Measurements from ENCODE around the gene CCDC188. TPM values are rescaled to one million over a fixed set of nuclear protein-coding genes. Genes with fewer than 3 reads are reported as not detected.

The CCDC188 gene
- total RNA-seq, 2 experiments from 2014 or later = not detected

- H3K79me2 ChIP-seq (ENCODE audit: insufficient read depth, low read depth, low read length) = no peaks in the 10 kb centered on the region
- no peaks in the 10 kb centered on the region for H3K4me1 ChIP-seq (ENCODE audit: insufficient read depth, low read length, poor library complexity, severe bottlenecking)
- no peak overlapping the region for H3K27ac ChIP-seq (ENCODE audit: low read depth, low read length, poor library complexity, severe bottlenecking)
- TF ChIP-seq CTCF (conservative IDR thresholded peaks at IDR 0.05; ENCODE audit: low read length) (no peak), EZH2phosphoT487 (IDR thresholded peaks at IDR 0.05; ENCODE audit: borderline replicate concordance, low read depth, low read length) (no peak)
- no peak overlapping the region for H3K4me3 ChIP-seq (ENCODE audit: low read depth, low read length, poor library complexity, severe bottlenecking)
- intact Hi-C loops (cut with micrococcal nuclease; ENCODE audit: unreplicated experiment) = no loop called here
- no peak for DNase-seq (ENCODE audit: low spot score)
- H4K20me1 ChIP-seq (ENCODE audit: insufficient read depth, low read length) = no peaks in the 10 kb centered on the region
- no peak overlapping the region for H3K4me2 ChIP-seq (ENCODE audit: low read length)
- H3K36me3 ChIP-seq (ENCODE audit: insufficient read depth, low read length) = no peaks in the 10 kb centered on the region
- H3K9me2 ChIP-seq (ENCODE audit: insufficient read depth, low read length) = no peaks in the 10 kb centered on the region
- no TSS peak for BruUV-seq (replicated peaks)
- ChIA-PET CTCF (ENCODE audit: unreplicated experiment) (no interaction called here), POLR2A (no interaction called here)
- H2AFZ ChIP-seq (ENCODE audit: low read length) = no peak overlapping the region
- no peaks in the 10 kb centered on the region for H3K9me3 ChIP-seq (ENCODE audit: low read length)
Measured at GRCh38 chr22:20183823-20184222, 33.0 kb upstream of the CCDC188 start.

DNA sequence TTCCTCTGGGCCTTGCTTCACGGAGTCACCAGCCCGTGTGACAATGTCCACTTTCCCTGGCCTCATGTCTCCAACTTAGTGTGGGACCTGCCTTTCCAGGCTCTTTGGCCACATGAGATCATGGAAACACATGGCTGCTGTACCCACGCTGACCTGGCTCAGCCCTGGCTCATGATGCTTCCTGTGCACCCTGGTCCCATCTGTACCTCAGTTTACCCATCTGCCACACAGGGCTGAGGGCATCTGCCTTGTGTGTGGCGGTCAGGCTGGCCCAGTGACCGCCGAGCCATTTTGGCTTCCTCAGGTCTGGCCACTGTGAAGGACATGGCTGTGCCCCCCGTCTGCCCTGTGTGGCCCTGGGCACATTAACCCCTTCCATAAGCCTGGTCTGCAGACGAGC, 32.2 kb upstream of the CCDC188 start:
- CTCF ChIA-PET (ENCODE audit: unreplicated experiment) = no interaction called here
- H4K20me1 ChIP-seq (ENCODE audit: insufficient read depth, low read length) = no peaks in the 10 kb centered on the region
- H3K27ac ChIP-seq (ENCODE audit: low read depth, low read length, poor library complexity, severe bottlenecking) = no peak overlapping the region
- no peaks in the 10 kb centered on the region for H3K36me3 ChIP-seq (ENCODE audit: insufficient read depth, low read length)
- no peak for DNase-seq (ENCODE audit: low spot score)
- H3K4me3 ChIP-seq (ENCODE audit: low read depth, low read length, poor library complexity, severe bottlenecking) = no peak overlapping the region
- no peaks in the 10 kb centered on the region for H3K9me3 ChIP-seq (ENCODE audit: low read length)
- H3K4me1 ChIP-seq (ENCODE audit: insufficient read depth, low read length, poor library complexity, severe bottlenecking) = no peaks in the 10 kb centered on the region
- no peaks in the 10 kb centered on the region for H3K9me2 ChIP-seq (ENCODE audit: insufficient read depth, low read length)
- TF ChIP-seq CTCF (conservative IDR thresholded peaks at IDR 0.05; ENCODE audit: low read length) (no peak), EZH2phosphoT487 (IDR thresholded peaks at IDR 0.05; ENCODE audit: borderline replicate concordance, low read depth, low read length) (no peak)
- no TSS peak for BruUV-seq (replicated peaks)
- H3K4me2 ChIP-seq (ENCODE audit: low read length) = no peak overlapping the region
- POLR2A ChIA-PET = no interaction called here
- H3K79me2 ChIP-seq (ENCODE audit: insufficient read depth, low read depth, low read length) = no peaks in the 10 kb centered on the region
- intact Hi-C loops (cut with micrococcal nuclease; ENCODE audit: unreplicated experiment) = no loop called here
- H2AFZ ChIP-seq (ENCODE audit: low read length) = no peak overlapping the region

- H4K20me1 ChIP-seq (ENCODE audit: insufficient read depth, low read length) = no peaks in the 10 kb centered on the region
- no peaks in the 10 kb centered on the region for H3K79me2 ChIP-seq (ENCODE audit: insufficient read depth, low read depth, low read length)
- no peaks in the 10 kb centered on the region for H3K9me3 ChIP-seq (ENCODE audit: low read length)
- ChIA-PET CTCF (ENCODE audit: unreplicated experiment) (no interaction called here), POLR2A (no interaction called here)
- TF ChIP-seq CTCF (conservative IDR thresholded peaks at IDR 0.05; ENCODE audit: low read length) (no peak), EZH2phosphoT487 (IDR thresholded peaks at IDR 0.05; ENCODE audit: borderline replicate concordance, low read depth, low read length) (no peak)
- BruUV-seq (replicated peaks) = no TSS peak
- no peak overlapping the region for H3K27ac ChIP-seq (ENCODE audit: low read depth, low read length, poor library complexity, severe bottlenecking)
- no peak overlapping the region for H3K4me3 ChIP-seq (ENCODE audit: low read depth, low read length, poor library complexity, severe bottlenecking)
- no peaks in the 10 kb centered on the region for H3K4me1 ChIP-seq (ENCODE audit: insufficient read depth, low read length, poor library complexity, severe bottlenecking)
- H3K9me2 ChIP-seq (ENCODE audit: insufficient read depth, low read length) = no peaks in the 10 kb centered on the region
- H3K4me2 ChIP-seq (ENCODE audit: low read length) = no peak overlapping the region
- no peak for DNase-seq (ENCODE audit: low spot score)
- H3K36me3 ChIP-seq (ENCODE audit: insufficient read depth, low read length) = no peaks in the 10 kb centered on the region
- intact Hi-C loops (cut with micrococcal nuclease; ENCODE audit: unreplicated experiment) = no loop called here
- H2AFZ ChIP-seq (ENCODE audit: low read length) = no peak overlapping the region
Measured at GRCh38 chr22:20182365-20182764, 31.5 kb upstream of the CCDC188 start.

All from OCI-LY7 (cell line).